Hepatocyte (in vitro differentiated cells): ENCODE data around the gene KIF6.

Experiments used
- CTCF ChIP-seq: fragments of 200-600 bp; sonication (generic); IDR thresholded peaks from 2 replicates; pipeline ENCODE4 v1.5.1; 2016; ENCODE audit warnings: antibody characterized with exemption, mild to moderate bottlenecking; ENCODE audit not compliant: poor library complexity
- EZH2 ChIP-seq: fragments of 200-600 bp; sonication (generic); IDR thresholded peaks from 2 replicates; pipeline ENCODE4 v1.6.1; 2016; ENCODE audit warnings: antibody characterized with exemption, mild to moderate bottlenecking, borderline replicate concordance

GRCh38 chr6:39642270-39642669 lies 82.9 kb downstream of the KIF6 start:
- no peak for TF ChIP-seq EZH2
- TF ChIP-seq CTCF, result no peak
